Renal cortex interstitium (tissue), 11 donors: Measurements from ENCODE around the gene H6PD. TPM values are rescaled to one million over a fixed set of nuclear protein-coding genes. Genes with fewer than 3 reads are reported as not detected.

Source experiments
- DNase-seq, 11 donors: peaks; one replicate each; pipeline ENCODE4 v3.0.0-alpha.2; 2013; ENCODE audit warnings: low read depth in 9 of 11, low spot score in 4 of 11; ENCODE audit errors: extremely low read depth in 1 of 11
- polyA plus RNA-seq, 3 donors: library from polyadenylated mRNA; unstranded; fragments of 120-200 nt; gene quantifications; one replicate each; pipeline ENCODE4 v1.2.1, GENCODE V29; 2013; ENCODE audit not compliant: insufficient read length in 3 of 3

The H6PD gene
- polyA plus RNA-seq, 3 donors: 35.7 to 42.3 (median 40.5) TPM

GRCh38 chr1:9233241-9233941, 1.2 kb upstream of the H6PD start:
- no peak for DNase-seq

GRCh38 chr1:9233942-9234222, 692 bp upstream of the H6PD start:
- no peak for DNase-seq

GRCh38 chr1:9235096-9235459, 504 bp downstream of the H6PD start:
- no peak for DNase-seq

GRCh38 chr1:9235560-9235959, 986 bp downstream of the H6PD start:
- no peak for DNase-seq

- DNase-seq: no peak
These were observed 3.6 kb downstream of the H6PD start for GRCh38 chr1:9238134-9238533.

- DNase-seq: no peak
These were observed 4.0 kb downstream of the H6PD start for GRCh38 chr1:9238550-9238949.

GRCh38 chr1:9239622-9240401, 5.2 kb downstream of the H6PD start:
- no peak for DNase-seq

GRCh38 chr1:9240914-9241820, 6.6 kb downstream of the H6PD start:
- DNase-seq: no peak

- no peak for DNase-seq
These were observed 7.3 kb downstream of the H6PD start for GRCh38 chr1:9241891-9242290.

GRCh38 chr1:9242338-9242969, 7.9 kb downstream of the H6PD start:
- no peak for DNase-seq

GRCh38 chr1:9243066-9243739, 8.6 kb downstream of the H6PD start:
- DNase-seq: no peak

GRCh38 chr1:9244501-9245229, 10.1 kb downstream of the H6PD start:
- no peak for DNase-seq

GRCh38 chr1:9245230-9245619, 10.7 kb downstream of the H6PD start:
- DNase-seq: no peak

GRCh38 chr1:9245661-9246060, 11.1 kb downstream of the H6PD start:
- no peak for DNase-seq

- DNase-seq: no peak
These were observed 11.6 kb downstream of the H6PD start for GRCh38 chr1:9246215-9246614.

GRCh38 chr1:9246841-9247785, 12.5 kb downstream of the H6PD start:
- no peak for DNase-seq

- no peak for DNase-seq
These were observed 13.3 kb downstream of the H6PD start for GRCh38 chr1:9247894-9248293.
